22Rv1 (cell line): ENCODE results near the gene AGAP1.

Source experiments
- H3K27ac ChIP-seq: fragments of 450-650 bp; 2 replicates; pipeline ENCODE4 v1.5.1; 2017
- ZFX ChIP-seq: fragments of 450-650 bp; IDR thresholded peaks from 2 replicates; pipeline ENCODE4 v1.6.1; 2017; ENCODE audit warnings: antibody characterized with exemption, borderline replicate concordance
- TF ChIP-seq, protein P1 (sequence below): fragments of 450-650 bp; IDR thresholded peaks from 2 replicates; pipeline ENCODE4 v1.5.1; 2017; ENCODE audit warnings: mild to moderate bottlenecking

The AGAP1 gene

DNA sequence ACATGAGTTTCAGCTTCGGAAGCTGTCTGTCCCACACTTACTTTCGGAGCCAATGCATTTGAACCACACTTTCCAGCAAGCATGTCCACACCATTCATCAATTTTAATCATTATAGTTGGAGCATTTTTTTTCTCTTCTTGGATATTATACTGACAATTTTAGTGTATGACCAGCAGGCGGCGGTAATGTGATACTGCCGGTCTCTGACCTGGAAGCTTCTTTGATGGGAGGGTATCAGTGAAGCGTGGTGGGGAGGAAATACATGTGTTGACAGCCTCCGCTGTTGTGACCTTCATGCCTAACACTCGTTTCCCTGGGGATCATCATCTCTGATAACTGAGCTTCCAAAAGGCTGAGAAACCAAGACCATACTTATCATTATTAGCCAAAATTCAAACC, 442.6 kb downstream of the AGAP1 start:
- no peak for TF ChIP-seq ZFX
- TF ChIP-seq, protein P1, sequence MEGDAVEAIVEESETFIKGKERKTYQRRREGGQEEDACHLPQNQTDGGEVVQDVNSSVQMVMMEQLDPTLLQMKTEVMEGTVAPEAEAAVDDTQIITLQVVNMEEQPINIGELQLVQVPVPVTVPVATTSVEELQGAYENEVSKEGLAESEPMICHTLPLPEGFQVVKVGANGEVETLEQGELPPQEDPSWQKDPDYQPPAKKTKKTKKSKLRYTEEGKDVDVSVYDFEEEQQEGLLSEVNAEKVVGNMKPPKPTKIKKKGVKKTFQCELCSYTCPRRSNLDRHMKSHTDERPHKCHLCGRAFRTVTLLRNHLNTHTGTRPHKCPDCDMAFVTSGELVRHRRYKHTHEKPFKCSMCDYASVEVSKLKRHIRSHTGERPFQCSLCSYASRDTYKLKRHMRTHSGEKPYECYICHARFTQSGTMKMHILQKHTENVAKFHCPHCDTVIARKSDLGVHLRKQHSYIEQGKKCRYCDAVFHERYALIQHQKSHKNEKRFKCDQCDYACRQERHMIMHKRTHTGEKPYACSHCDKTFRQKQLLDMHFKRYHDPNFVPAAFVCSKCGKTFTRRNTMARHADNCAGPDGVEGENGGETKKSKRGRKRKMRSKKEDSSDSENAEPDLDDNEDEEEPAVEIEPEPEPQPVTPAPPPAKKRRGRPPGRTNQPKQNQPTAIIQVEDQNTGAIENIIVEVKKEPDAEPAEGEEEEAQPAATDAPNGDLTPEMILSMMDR = peak; percentile 67
- no peak overlapping the region for H3K27ac ChIP-seq

DNA sequence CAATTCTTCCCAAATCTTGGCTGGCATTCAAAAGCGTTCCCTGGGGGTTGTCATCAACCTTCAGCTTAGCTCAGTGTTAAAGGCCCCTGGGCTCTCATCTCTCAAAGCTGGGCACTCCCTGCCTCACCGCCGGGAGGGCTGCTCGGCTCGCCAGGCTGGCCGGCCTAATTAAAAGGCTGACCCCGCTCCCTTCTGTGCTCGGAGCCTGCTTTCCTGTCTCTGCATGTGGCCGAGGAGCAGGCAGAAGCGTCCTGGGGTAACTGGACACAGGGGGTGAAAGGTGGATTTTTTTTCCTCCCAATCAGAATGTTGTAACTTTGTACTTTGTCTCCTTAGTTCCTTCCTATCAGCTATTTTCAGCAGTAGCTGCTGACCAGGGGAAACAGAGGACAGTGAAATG, 443.2 kb downstream of the AGAP1 start:
- H3K27ac ChIP-seq = no peak overlapping the region
- no peak for TF ChIP-seq ZFX
- TF ChIP-seq, protein P1 = no peak

DNA sequence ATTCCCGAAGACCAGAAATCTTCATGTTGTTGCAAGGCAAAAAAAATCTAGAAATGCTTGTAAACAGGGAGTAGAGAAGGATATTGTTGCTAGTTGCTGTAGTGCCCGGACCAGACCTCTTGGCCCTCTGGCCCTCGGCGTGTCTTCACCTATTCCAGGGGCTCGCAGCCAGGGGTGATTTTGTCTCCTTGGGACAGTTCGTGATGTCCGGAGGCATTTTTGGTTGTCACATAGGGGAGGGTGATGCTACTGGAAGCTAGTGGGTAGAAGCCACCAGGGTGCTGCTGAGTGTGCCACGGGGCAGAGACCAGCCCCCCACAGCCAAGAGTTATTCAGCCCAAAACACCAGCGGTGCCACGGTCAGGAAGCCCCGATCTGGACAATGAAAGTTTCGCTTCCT, 443.7 kb downstream of the AGAP1 start:
- TF ChIP-seq ZFX = no peak
- TF ChIP-seq, protein P1 = no peak
- H3K27ac ChIP-seq = no peak overlapping the region

DNA sequence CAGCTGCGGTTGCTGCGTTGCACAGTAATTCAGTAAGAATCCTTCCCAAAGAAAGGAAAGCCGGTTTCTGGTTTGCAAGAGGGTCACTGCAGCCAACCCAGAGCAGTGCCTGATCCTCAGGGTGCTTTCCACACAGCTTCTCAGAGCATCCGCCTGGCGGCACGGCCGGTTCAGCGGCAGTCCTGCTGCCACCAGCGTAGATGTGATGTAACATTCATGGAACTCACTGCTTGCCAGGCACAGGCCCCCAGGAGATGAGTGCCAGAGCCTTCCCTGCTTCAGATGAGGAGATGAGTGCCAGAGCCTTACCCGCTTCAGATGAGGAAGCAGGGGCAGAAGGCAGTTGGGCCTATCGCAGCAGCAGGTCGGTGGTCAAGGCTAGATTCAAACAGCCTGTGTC, 444.1 kb downstream of the AGAP1 start:
- TF ChIP-seq ZFX = no peak
- TF ChIP-seq, protein P1 = no peak
- H3K27ac ChIP-seq = no peak overlapping the region

DNA sequence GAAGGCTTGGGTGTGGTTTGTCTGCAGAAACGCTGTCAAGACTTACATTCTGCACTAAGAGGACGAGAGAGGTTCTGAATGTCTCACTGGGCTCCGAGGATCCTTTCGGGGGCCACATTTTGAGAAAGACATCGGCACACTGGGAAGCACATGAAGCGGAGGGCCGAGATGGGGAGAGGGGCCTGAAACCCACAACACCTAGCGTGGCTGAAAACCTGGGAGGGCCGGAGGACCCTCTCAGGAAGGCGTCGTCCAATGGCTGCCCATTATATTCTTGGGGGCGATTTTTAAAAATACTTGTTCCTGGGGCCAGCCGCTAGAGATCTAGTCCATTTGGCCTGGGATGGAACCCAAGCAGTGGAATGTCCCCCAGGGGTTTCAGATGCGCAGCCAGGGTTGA, 444.8 kb downstream of the AGAP1 start:
- no peak overlapping the region for H3K27ac ChIP-seq
- TF ChIP-seq, protein P1 = no peak
- TF ChIP-seq ZFX = no peak

DNA sequence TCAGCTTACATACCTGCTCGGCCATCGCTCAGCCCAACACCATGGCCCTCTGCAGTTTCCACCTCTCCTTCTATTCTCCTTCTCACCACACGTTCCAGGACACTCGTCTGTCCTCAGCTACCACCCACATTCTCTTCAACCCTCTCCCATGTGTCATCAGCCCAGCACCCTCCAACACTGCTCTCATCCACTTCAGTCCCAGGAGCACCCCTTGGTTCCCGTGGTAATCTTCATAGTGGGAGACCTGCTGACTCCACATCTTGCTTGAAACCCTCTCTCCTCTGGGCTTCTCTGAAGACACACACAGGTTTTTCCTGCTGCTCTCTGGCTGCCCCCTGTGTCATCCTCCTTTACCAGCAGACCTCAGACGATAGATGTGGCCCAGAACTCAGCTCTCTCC, 445.6 kb downstream of the AGAP1 start:
- H3K27ac ChIP-seq = no peak overlapping the region
- TF ChIP-seq ZFX = no peak
- TF ChIP-seq, protein P1 = no peak

DNA sequence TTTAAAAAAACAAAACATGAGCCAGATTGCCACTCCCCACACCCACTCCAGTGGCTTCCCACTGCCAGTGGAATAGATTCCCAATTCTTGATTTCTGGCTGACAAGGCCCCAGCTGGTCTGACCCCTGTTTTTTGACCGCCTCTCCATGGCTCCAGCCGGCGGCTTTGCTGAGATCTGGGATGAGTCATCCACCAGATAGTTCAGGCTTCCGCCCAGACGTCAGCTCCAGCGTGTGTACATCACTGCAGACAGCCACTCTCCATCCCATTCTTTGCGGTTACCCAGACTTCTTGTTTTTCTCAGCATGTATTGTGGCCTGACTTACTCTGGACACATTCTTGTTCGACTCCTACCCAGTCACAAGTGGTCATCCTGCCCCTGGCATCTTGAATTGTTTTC, 446.5 kb downstream of the AGAP1 start:
- no peak for TF ChIP-seq ZFX
- TF ChIP-seq, protein P1 = no peak
- H3K27ac ChIP-seq = no peak overlapping the region
